Stimulated activated CD8-positive, alpha-beta memory T cell treated with anti-CD3 and anti-CD28 coated beads, Interleukin-7, amount 100 ng/mL, for 48 hours (primary cell): Measurements from ENCODE around the gene AMH.

Experiments
- DNase-seq, 2 donors: peaks; one replicate each; pipeline ENCODE4 v3.0.0-alpha.2; 2020; ENCODE audit warnings: low read depth in 1 of 2; ENCODE audit errors: extremely low read depth in 1 of 2

The AMH gene

GRCh38 chr19:2282862-2283237 lies 33.7 kb downstream of the AMH start:
- DNase-seq = no peak

GRCh38 chr19:2283835-2284507 lies 34.8 kb downstream of the AMH start:
- DNase-seq = no peak

GRCh38 chr19:2286402-2287140 lies 37.4 kb downstream of the AMH start:
- no peak for DNase-seq

- no peak for DNase-seq
Observed at GRCh38 chr19:2287585-2288337, 38.6 kb downstream of the AMH start.

DNA sequence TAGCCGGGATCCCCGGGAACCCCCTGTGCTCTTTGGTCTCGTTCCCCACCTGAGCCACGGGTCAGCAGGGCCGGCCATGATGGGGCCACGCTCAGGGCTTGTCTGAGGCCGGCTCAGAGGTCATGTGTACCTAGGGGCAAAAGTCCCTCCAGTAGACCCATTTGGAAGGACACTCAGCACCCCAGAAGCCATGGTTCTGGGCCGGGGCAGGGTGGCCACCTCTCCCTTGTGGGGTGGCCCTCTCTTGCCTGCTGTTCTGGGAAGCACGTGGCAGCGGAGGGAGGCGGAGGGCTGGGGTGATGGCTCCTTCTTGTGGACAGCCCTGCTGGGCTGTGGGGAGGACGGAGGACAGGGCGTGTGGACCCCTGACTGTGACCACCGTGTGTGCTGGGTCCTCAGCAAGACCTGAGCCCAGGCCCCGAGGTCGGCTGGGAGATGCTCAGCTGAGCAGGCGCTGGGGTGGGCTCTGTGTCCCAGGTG lies 39.3 kb downstream of the AMH start:
- DNase-seq = no peak

GRCh38 chr19:2288818-2289713 lies 39.9 kb downstream of the AMH start:
- DNase-seq = no peak

GRCh38 chr19:2289714-2290435 lies 40.8 kb downstream of the AMH start:
- no peak for DNase-seq

GRCh38 chr19:2290441-2291184 lies 41.5 kb downstream of the AMH start:
- no peak for DNase-seq

DNA sequence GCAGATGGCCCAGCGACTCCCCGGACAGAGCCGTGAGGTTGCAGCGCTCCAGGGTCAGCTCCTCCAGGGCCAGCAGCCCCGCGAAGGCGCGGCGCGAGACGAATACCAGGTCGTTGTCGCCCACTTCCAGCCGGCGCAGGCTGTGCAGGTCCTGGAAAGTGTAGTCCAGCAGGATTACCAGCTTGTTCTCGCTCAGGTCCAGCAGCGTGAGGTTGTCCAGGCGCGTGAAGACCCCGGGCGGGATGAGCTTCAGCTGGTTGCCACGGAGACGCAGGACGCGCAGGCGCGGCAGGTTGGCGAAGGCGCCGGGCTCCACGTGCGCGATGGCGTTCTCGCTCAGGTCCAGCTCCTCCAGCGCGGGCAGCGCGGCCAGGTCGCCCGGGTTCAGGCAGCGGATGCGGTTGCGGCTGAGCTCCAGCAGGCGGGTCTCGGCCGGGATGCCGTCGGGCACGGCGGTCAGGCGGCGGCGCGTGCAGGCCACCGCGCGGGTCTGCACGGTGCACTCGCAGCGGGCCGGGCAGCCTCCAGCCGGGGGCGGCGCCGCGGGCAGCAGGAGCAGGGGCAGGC lies 42.1 kb downstream of the AMH start:
- no peak for DNase-seq

DNA sequence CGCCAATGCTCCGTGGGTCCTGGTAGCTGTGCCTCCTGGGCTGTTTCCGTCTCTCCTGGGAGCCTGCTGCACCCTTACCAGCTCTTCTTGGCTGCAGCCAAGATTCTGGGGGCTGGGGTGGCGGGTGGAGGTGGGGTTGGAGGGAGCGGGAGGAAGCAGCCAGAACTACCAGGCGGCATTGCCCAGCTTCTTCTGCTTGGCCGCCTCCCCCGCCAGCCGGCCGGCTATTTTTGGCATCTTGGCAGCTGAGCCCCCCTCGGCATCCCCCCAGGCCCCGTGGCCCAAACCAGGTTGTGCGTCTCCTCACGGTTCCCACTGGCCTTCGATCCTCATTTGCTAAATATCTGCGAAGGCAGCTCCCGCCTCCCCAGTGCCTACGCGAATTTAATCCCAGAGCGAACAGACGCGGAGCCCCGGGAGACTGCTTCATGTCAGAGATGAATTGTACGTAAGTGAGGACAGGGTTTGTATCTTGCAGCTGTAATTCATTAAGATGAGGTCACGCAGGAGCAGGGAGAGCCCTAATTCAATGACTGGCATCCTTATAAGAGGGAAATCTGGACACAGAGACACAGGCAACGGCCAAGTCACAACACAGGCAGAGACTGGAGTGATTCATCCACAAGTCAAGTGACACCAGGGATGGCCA lies 45.7 kb downstream of the AMH start:
- no peak for DNase-seq

- DNase-seq = no peak
Observed at GRCh38 chr19:2296141-2296540, 47.0 kb downstream of the AMH start.

- no peak for DNase-seq
Observed at GRCh38 chr19:2300533-2300932, 51.4 kb downstream of the AMH start.
